Measurements from ENCODE around the gene SH3RF3. TPM values are rescaled to one million over a fixed set of nuclear protein-coding genes. Genes with fewer than 3 reads are reported as not detected.

Gene SH3RF3
- total RNA-seq, 3 donors from 2014 or later (not counting 1 experiment from before 2014, with no cell fraction given): 0.23 to 0.61 (median 0.34) TPM

DNA sequence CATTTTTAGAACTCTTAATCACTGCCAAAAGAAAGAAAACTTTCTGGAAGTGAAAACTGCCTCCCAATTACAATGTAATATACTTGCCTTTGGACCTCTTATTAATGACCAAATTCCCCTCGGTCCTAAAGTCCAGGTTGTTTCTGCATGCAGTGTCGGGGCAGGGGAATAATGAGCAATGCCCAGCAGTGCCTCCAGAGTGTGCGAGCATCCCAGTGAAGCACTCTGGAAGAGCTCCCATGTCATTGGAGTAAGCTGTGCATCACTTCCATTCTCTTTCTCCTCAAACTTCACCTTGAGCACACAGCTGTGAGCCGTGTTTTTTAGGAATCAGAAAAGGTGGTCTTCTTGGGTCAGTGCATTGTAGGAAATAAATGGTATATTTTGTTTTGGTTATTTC lies 107.1 kb downstream of the SH3RF3 start:
- intact Hi-C loops (cut with micrococcal nuclease): no loop called here
- Histone ChIP-seq H3K36me3 (ENCODE audit: control insufficient read depth, insufficient read depth, low read length) (no peaks in the 10 kb centered on the region), H3K27ac (ENCODE audit: low read length) (no peak overlapping the region), H3K4me3 (ENCODE audit: low read length) (no peak overlapping the region), H3K9me3 (ENCODE audit: control insufficient read depth, insufficient read depth, low read length) (no peaks in the 10 kb centered on the region), H3K4me1 (ENCODE audit: control insufficient read depth, insufficient read depth, low read length) (peaks cover 15% of the 10 kb centered on the region), H3K27me3 (ENCODE audit: control insufficient read depth, insufficient read depth, low read length) (no peaks in the 10 kb centered on the region)
- Mint-ChIP-seq H3K27ac (peak overlapping the region in 1 of 2 donors; percentile 47), H3K9me3 (no peaks in the 10 kb centered on the region), H3K4me3 (no peak overlapping the region), H3K27me3 (ENCODE audit: low read depth in 2 of 2) (peaks cover 0 to 16% of the 10 kb centered on the region in 2 donors), H3K4me1 (peaks cover 36 to 46% of the 10 kb centered on the region in 2 donors), H3K36me3 (no peaks in the 10 kb centered on the region)
- WGBS (ENCODE audit: insufficient coverage): 98% methylated on average over 4 of the region's 4 CpGs
- no peak for TF ChIP-seq CTCF (IDR thresholded peaks at IDR 0.05)
- no peak for DNase-seq
- no peak for ATAC-seq

DNA sequence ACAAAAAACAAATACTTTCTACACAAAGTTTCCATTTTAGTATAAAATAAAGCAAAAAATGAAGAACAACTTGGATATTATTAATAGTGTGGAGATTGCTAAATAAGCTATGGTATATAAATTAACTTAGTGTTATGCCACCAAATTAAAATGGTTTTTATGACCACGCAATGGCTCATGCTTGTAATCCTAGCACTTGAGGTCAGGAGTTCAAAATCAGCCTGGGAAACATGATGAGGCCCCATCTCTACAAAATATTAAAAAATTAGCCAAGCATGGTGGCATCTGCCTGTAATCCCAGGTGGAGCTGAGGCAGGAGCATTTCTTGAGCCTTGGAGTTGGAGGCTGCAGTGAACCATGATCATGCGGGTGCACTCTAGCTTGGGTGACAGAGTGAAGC lies 108.8 kb downstream of the SH3RF3 start:
- no peaks in the 10 kb centered on the region for H3K36me3 Mint-ChIP-seq
- intact Hi-C loops (cut with micrococcal nuclease): no loop called here
- Histone ChIP-seq H3K27ac (ENCODE audit: low read length) (no peak overlapping the region), H3K4me3 (ENCODE audit: low read length) (no peak overlapping the region), H3K9me3 (ENCODE audit: control insufficient read depth, insufficient read depth, low read length) (no peaks in the 10 kb centered on the region), H3K36me3 (ENCODE audit: control insufficient read depth, insufficient read depth, low read length) (no peaks in the 10 kb centered on the region), H3K27me3 (ENCODE audit: control insufficient read depth, insufficient read depth, low read length) (no peaks in the 10 kb centered on the region), H3K4me1 (ENCODE audit: control insufficient read depth, insufficient read depth, low read length) (peaks cover 15% of the 10 kb centered on the region)
- 100% methylated on average over 2 of the region's 2 CpGs for WGBS (ENCODE audit: insufficient coverage)
- no peak for TF ChIP-seq CTCF (IDR thresholded peaks at IDR 0.05)
- H3K9me3 Mint-ChIP-seq: no peaks in the 10 kb centered on the region
- peak overlapping the region; percentile 83 to 86 for H3K27ac Mint-ChIP-seq
- DNase-seq (no peak), ATAC-seq (no peak)
- no peaks in the 10 kb centered on the region for H3K27me3 Mint-ChIP-seq (ENCODE audit: low read depth in 2 of 2)
- peaks cover 35 to 44% of the 10 kb centered on the region in 2 donors for H3K4me1 Mint-ChIP-seq
- no peak overlapping the region for H3K4me3 Mint-ChIP-seq

GRCh38 chr2:109238580-109238979 lies 109.6 kb downstream of the SH3RF3 start:
- DNase-seq (peak; percentile 38 to 56), ATAC-seq (peak; percentile 93 to 99 (median 96))
- Mint-ChIP-seq H3K9me3 (no peaks in the 10 kb centered on the region), H3K27ac (peak overlapping the region; percentile 83 to 86), H3K27me3 (ENCODE audit: low read depth in 2 of 2) (no peaks in the 10 kb centered on the region), H3K4me3 (peak overlapping the region; percentile 73), H3K36me3 (no peaks in the 10 kb centered on the region), H3K4me1 (peaks cover 35 to 44% of the 10 kb centered on the region in 2 donors)
- Histone ChIP-seq H3K27me3 (ENCODE audit: control insufficient read depth, insufficient read depth, low read length) (no peaks in the 10 kb centered on the region), H3K4me1 (ENCODE audit: control insufficient read depth, insufficient read depth, low read length) (peaks cover 15% of the 10 kb centered on the region), H3K36me3 (ENCODE audit: control insufficient read depth, insufficient read depth, low read length) (no peaks in the 10 kb centered on the region), H3K9me3 (ENCODE audit: control insufficient read depth, insufficient read depth, low read length) (no peaks in the 10 kb centered on the region), H3K27ac (ENCODE audit: low read length) (peak overlapping the region; percentile 49), H3K4me3 (ENCODE audit: low read length) (no peak overlapping the region)
- TF ChIP-seq CTCF (IDR thresholded peaks at IDR 0.05): no peak
- 0% methylated on average over 4 of the region's 4 CpGs for WGBS (ENCODE audit: insufficient coverage)
- intact Hi-C loops (cut with micrococcal nuclease): no loop called here

- Mint-ChIP-seq H3K4me3 (no peak overlapping the region), H3K27me3 (ENCODE audit: low read depth in 2 of 2) (no peaks in the 10 kb centered on the region), H3K9me3 (no peaks in the 10 kb centered on the region), H3K36me3 (no peaks in the 10 kb centered on the region), H3K4me1 (peaks cover 39 to 44% of the 10 kb centered on the region in 2 donors), H3K27ac (peak overlapping the region; percentile 83 to 86)
- no peaks in the 10 kb centered on the region for H3K27me3 ChIP-seq (ENCODE audit: control insufficient read depth, insufficient read depth, low read length)
- no peak overlapping the region for H3K4me3 ChIP-seq (ENCODE audit: low read length)
- H3K4me1 ChIP-seq (ENCODE audit: control insufficient read depth, insufficient read depth, low read length): peaks cover 15% of the 10 kb centered on the region
- ATAC-seq (no peak), DNase-seq (no peak)
- no peak for TF ChIP-seq CTCF (IDR thresholded peaks at IDR 0.05)
- no peak overlapping the region for H3K27ac ChIP-seq (ENCODE audit: low read length)
- WGBS (ENCODE audit: insufficient coverage): 93% methylated on average over 6 of the region's 6 CpGs
- intact Hi-C loops (cut with micrococcal nuclease): no loop called here
- no peaks in the 10 kb centered on the region for H3K36me3 ChIP-seq (ENCODE audit: control insufficient read depth, insufficient read depth, low read length)
- no peaks in the 10 kb centered on the region for H3K9me3 ChIP-seq (ENCODE audit: control insufficient read depth, insufficient read depth, low read length)
Measured at GRCh38 chr2:109239720-109240119, 110.7 kb downstream of the SH3RF3 start.
